ENCODE measurements around the gene LRRC8E. TPM values are rescaled to one million over a fixed set of nuclear protein-coding genes. Genes with fewer than 3 reads are reported as not detected.
"Not testable (repeated sequence)": the region's sequence is repeated elsewhere in the genome, so short reads cannot be mapped to it uniquely, and the experiment has no call there.

Gene LRRC8E
- total RNA-seq, 2 donors from 2014 or later, result not detected

DNA sequence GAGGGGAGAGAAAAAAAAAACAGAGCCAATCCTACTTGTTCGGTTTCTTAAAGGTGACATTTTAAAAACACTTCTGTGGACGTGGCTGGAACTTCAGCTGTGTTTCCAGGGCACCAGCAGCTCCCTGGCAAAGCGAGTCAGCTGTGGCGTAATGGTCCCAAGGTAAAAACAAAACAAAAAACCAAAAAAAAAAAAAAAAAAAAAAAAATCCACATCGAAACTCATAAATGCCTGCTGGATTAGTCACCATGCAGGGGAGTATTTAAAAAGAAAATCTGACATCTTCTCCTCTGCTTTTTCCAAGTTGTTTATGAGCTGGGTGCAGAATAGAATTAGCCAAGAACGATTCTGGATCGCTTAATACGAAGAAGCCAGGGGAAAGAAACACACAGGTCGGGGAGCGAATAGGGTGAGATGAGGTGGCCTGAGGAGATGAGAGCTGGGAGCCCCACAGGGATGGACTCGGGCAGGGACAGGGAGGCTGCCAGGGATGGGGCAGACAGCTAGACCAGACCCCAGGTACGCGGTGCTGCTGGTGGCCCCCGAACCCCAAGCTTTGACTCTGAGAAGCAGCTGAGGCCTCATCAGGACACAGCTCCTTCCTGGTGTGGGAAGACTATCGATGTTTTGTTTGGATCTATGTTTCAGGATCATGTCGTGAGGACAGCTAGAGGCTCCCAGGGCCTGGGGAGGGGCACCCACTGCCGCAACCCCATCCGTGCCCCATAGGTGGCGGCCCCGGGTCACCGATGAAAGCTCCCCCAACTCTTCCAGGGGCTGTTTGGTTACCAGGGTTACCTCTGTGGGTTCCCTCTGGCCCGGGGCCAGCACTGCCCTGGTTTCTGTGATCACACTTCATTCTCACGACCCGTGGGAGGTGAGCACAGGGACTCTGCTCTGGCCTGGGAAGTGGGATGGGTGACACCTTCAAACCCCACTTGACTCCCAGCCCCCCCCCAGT lies 40.7 kb downstream of the LRRC8E start:
- Mint-ChIP-seq H3K36me3 (ENCODE audit: insufficient read depth in 2 of 2) (peaks cover 0 to 1% of the 10 kb centered on the region in 2 donors), H3K9me3 (no peaks in the 10 kb centered on the region), H3K4me1 (ENCODE audit: low read depth) (peaks cover 16% of the 10 kb centered on the region), H3K27me3 (ENCODE audit: low read depth) (no peaks in the 10 kb centered on the region), H3K4me3 (no peak overlapping the region), H3K27ac (no peak overlapping the region)
- ATAC-seq (replicated peaks in 1 of 2) (peak; percentile 47 to 57), DNase-seq (peak; percentile 81 to 84)

DNA sequence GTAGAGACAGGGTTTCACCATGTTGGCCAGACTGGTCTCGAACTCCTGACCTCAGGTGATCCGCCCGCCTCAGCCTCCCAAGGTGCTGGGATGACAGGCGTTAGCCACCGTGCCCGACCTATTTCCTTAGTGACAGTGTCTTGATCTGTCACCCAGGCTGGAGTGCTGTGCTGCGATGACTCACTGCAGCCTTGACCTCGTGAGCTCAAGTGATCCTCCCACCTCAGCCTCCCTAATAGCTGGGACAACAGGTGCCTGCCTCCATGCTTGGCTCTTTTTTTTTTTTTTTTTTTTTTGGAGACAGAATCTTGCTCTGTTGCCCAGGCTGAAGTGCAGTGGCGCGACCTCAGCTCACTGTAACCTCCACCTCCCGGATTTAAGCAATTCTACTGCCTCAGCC lies 41.7 kb downstream of the LRRC8E start:
- H3K27me3 Mint-ChIP-seq (ENCODE audit: low read depth); ATAC-seq (replicated peaks in 1 of 2); H3K27ac Mint-ChIP-seq; H3K36me3 Mint-ChIP-seq (ENCODE audit: insufficient read depth in 2 of 2); H3K4me3 Mint-ChIP-seq; H3K9me3 Mint-ChIP-seq; DNase-seq: not testable (repeated sequence)
- peaks cover 16% of the 10 kb centered on the region for H3K4me1 Mint-ChIP-seq (ENCODE audit: low read depth)

DNA sequence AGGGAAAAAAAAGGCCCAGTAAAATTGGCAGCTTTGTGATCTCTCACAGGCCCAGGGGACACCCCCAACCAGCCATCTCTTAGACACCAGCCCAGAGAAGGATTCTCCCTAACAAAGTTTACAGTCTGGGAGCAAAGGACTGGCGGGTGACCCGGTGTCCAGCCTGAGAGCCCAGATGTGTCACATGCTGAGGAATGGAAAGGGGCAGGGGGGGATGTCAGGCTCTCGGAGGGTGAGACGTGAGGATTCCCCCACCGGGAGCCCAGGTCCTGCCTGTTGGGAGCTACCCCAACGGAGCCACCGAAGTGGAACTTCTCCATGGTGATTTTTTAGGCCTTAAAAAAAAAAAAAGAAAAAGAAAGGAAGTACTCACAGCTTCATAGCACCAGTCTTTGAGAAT lies 42.5 kb downstream of the LRRC8E start:
- no peaks in the 10 kb centered on the region for H3K27me3 Mint-ChIP-seq (ENCODE audit: low read depth)
- peaks cover 16% of the 10 kb centered on the region for H3K4me1 Mint-ChIP-seq (ENCODE audit: low read depth)
- H3K4me3 Mint-ChIP-seq, result no peak overlapping the region
- no peak overlapping the region for H3K27ac Mint-ChIP-seq
- H3K9me3 Mint-ChIP-seq, result no peaks in the 10 kb centered on the region
- no peak for DNase-seq
- ATAC-seq (replicated peaks in 1 of 2), result no peak
- H3K36me3 Mint-ChIP-seq (ENCODE audit: insufficient read depth in 2 of 2), result peaks cover 0 to 3% of the 10 kb centered on the region in 2 donors

DNA sequence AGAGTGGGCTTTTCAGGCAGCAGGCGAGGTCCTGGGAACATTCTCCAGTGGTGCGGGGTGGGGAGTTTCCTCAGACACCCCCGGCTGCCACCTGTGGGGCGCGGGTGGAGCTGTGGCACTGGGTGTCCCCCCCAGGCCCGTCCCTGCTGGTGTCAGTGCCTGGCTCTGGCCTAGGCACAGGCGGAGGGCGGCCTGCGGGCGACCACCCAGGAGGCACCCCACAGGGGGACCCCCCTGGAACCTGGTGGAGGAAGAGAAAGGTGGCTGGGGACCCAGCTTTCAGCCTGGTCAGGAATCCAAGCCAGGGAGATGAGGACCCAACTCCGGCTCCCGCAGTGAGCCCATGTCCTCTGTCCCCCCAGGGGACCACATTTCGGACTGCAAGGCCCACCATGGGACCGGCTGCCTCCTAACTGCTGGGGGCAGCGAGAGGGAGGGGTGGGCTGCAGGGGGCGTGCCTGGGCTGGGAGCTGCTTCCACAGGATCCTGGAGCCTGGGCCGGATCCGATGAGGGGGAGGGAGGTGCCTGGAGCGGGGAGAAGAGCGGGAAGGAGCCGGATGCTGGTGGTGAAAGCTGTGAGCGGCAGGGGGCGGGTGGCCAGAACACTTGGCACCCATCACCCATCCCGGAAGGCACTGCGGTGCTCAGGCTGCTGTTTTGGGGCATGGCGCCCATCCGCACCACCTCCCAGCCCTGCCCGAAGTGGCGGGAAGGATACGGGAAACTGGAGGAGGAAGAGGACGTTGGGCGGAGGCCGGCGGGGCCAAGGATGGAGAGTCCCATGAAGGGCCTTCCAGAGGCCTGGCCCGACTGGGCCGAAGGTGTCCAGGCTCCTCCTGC lies 43.1 kb downstream of the LRRC8E start:
- H3K4me1 Mint-ChIP-seq (ENCODE audit: low read depth), result peaks cover 13% of the 10 kb centered on the region
- no peaks in the 10 kb centered on the region for H3K9me3 Mint-ChIP-seq
- ATAC-seq (replicated peaks in 1 of 2) (no peak), DNase-seq (no peak)
- peaks cover 0 to 8% of the 10 kb centered on the region in 2 donors for H3K36me3 Mint-ChIP-seq (ENCODE audit: insufficient read depth in 2 of 2)
- H3K27ac Mint-ChIP-seq, result no peak overlapping the region
- H3K4me3 Mint-ChIP-seq, result no peak overlapping the region
- H3K27me3 Mint-ChIP-seq (ENCODE audit: low read depth), result no peaks in the 10 kb centered on the region

DNA sequence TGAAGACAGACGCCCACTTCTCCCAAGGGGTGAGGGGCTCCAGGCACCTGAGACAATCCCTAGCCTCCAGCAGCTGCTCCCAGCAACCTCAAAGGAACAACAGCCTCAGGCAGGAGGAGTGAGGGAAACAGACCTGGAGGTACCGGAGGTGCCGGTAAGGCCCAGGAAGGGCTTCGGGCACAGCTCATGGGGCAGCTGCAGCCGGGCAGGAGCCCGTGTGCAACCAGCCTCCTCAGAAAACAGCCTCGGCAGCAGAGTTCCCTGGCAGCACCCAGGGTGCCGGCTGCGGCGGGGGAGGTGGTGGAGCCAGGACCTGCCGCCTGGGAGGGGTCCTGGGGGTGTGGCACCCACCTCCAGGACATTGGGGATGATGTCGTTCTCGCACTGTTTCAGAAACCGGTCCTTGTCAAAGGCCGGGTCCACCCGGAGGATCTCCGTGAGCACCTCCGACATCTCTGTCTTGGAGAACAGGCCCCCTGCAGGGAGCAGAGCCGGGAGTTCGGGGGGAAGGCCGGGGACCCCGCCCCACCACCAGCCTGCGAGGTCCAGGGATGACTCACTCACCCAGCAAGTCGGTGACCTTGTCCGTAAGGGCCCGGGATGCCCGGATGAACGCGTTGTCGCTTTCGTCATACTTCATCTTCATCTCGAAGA lies 44.1 kb downstream of the LRRC8E start:
- peaks cover 0 to 8% of the 10 kb centered on the region in 2 donors for H3K36me3 Mint-ChIP-seq (ENCODE audit: insufficient read depth in 2 of 2)
- H3K27ac Mint-ChIP-seq, result no peak overlapping the region
- H3K4me3 Mint-ChIP-seq, result no peak overlapping the region
- no peaks in the 10 kb centered on the region for H3K27me3 Mint-ChIP-seq (ENCODE audit: low read depth)
- no peaks in the 10 kb centered on the region for H3K9me3 Mint-ChIP-seq
- no peak for ATAC-seq (replicated peaks in 1 of 2)
- no peak for DNase-seq
- H3K4me1 Mint-ChIP-seq (ENCODE audit: low read depth), result peaks cover 10% of the 10 kb centered on the region

DNA sequence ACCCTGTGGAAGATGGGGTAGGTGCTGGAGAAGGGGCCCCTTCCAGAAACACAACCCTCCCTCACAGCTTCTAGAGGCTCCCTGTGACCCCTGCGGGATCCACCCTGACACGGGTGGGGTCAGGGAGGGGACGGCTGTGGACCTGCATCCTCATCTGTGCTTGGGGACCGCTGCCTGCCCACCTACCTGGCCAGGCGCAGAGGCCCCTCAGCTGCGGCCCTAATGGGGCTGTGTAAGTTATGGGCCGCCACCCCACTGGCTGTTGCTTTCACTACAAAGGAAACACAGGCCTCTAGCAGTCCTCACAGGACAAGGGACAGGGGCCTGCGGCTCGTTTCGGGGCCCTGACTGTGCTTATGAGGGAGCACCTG lies 44.6 kb downstream of the LRRC8E start:
- Mint-ChIP-seq H3K27ac (no peak overlapping the region), H3K36me3 (ENCODE audit: insufficient read depth in 2 of 2) (peaks cover 0 to 11% of the 10 kb centered on the region in 2 donors), H3K9me3 (no peaks in the 10 kb centered on the region), H3K4me3 (no peak overlapping the region), H3K27me3 (ENCODE audit: low read depth) (no peaks in the 10 kb centered on the region), H3K4me1 (ENCODE audit: low read depth) (peaks cover 10% of the 10 kb centered on the region)
- no peak for ATAC-seq (replicated peaks in 1 of 2)
- DNase-seq, result no peak

DNA sequence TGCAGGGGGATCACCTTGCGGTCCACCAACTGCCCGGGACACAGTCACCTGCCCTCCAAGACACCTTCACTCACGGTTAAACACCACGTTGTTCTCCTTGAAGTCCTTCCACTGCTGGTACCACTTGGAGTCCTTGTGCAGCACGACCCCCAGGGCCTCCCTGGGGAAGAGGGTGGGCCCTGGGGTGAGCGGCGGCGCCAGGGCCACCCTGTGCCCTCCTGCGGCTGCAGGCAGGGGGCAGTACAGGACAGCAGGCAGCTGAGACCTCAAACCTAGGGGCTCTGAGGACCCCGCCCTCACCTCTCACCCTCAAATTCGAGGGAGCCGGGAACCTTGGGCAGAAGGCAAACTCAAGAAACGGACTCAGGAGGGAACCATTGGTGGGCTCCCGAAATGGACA lies 45.1 kb downstream of the LRRC8E start:
- no peak for DNase-seq
- ATAC-seq (replicated peaks in 1 of 2), result no peak
- Mint-ChIP-seq H3K9me3 (no peaks in the 10 kb centered on the region), H3K36me3 (ENCODE audit: insufficient read depth in 2 of 2) (peaks cover 0 to 14% of the 10 kb centered on the region in 2 donors), H3K27me3 (ENCODE audit: low read depth) (no peaks in the 10 kb centered on the region), H3K4me3 (no peak overlapping the region), H3K27ac (no peak overlapping the region), H3K4me1 (ENCODE audit: low read depth) (peaks cover 10% of the 10 kb centered on the region)

DNA sequence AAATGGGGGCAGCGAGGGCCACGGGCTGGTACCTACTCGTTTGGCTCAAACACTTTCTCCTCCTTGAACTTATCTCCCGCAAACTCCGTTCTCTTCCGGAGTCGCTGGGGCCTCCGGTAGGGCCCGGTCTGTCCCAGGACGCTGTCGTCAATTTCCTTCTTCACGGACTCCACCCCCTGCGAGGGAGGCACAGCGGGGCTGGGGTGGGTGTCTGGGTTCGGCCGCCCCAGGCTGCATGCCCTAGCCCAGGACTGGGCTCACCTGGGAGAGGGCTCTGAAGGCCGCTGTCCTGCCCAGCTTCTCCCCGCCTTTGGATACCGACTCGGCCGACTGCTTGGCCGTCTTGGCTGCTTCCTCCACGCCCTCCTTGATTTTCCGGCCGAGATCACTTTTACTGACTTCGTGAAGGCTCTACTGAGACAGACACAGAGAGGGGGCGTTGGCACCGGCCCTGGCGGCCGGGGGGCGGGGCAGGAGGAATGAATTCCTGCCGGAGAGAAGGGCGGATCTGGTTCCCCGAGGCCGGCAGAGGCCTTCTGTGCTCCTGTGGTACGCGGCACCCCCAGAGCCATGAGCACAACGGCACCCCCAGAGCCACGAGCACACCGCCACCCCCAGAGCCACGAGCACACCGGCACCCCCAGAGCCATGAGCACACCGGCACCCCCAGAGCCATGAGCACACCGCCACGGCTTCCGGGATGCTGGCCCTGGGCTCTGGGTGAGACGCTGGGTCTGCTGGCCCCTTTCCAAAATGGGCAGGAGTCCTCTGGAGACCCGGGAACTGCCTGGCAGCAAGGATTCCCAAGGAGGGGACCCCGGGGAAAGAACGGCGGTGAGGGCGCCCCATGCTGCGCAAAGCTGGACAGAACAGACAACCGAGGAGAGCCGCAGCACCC lies 45.8 kb downstream of the LRRC8E start:
- Mint-ChIP-seq H3K27me3 (ENCODE audit: low read depth) (no peaks in the 10 kb centered on the region), H3K4me1 (ENCODE audit: low read depth) (peaks cover 10% of the 10 kb centered on the region), H3K36me3 (ENCODE audit: insufficient read depth in 2 of 2) (peaks cover 0 to 18% of the 10 kb centered on the region in 2 donors), H3K9me3 (no peaks in the 10 kb centered on the region), H3K27ac (no peak overlapping the region), H3K4me3 (no peak overlapping the region)
- DNase-seq, result no peak
- no peak for ATAC-seq (replicated peaks in 1 of 2)

DNA sequence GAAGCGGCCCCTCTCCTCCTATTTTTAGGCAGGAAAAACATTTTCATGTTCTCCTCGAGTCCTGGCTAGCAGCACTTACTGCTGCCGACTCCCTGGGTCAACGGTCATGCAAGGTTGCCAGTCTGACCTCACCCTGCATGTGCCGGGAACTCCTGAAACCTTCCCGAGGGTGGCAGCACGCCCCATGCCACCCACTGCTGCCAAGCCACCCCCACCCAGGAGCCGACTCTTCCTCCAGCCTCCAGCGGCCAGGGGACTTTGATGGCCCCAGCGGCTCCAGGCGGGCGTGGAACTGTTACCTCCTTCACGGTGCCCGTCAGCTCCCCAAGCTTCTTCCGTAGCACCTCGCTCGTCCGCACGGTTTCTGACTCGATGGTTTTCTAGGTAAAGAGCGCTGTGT lies 46.5 kb downstream of the LRRC8E start:
- no peak for ATAC-seq (replicated peaks in 1 of 2)
- H3K4me3 Mint-ChIP-seq, result no peak overlapping the region
- DNase-seq, result no peak
- H3K9me3 Mint-ChIP-seq, result no peaks in the 10 kb centered on the region
- peaks cover 0 to 18% of the 10 kb centered on the region in 2 donors for H3K36me3 Mint-ChIP-seq (ENCODE audit: insufficient read depth in 2 of 2)
- H3K27me3 Mint-ChIP-seq (ENCODE audit: low read depth), result no peaks in the 10 kb centered on the region
- H3K27ac Mint-ChIP-seq, result no peak overlapping the region
- H3K4me1 Mint-ChIP-seq (ENCODE audit: low read depth), result peaks cover 6% of the 10 kb centered on the region

DNA sequence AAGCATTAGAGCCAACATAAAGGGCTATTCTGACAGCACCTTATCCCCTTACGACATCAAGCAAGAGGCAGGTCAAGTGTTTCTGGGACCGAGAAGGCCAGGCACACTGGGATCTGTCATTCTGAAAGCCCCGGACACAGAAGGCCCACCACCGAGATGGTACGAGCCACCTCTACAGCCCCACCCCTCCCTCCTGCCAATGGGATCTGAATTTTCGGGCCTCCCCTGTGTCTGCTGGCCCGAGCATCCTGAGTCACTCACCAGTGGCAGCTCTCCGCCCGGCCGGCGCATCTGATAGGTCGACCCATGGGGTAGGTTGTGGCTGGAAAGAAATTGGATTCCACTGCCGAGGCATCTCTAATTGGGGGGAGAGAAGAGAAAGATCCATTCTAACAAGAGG lies 52.5 kb downstream of the LRRC8E start:
- H3K27me3 Mint-ChIP-seq (ENCODE audit: low read depth), result no peaks in the 10 kb centered on the region
- H3K27ac Mint-ChIP-seq, result no peak overlapping the region
- peaks cover 1 to 22% of the 10 kb centered on the region in 2 donors for H3K36me3 Mint-ChIP-seq (ENCODE audit: insufficient read depth in 2 of 2)
- DNase-seq, result no peak
- no peaks in the 10 kb centered on the region for H3K9me3 Mint-ChIP-seq
- ATAC-seq (replicated peaks in 1 of 2), result no peak
- peak overlapping the region; percentile 10 to 58 for H3K4me3 Mint-ChIP-seq
- H3K4me1 Mint-ChIP-seq (ENCODE audit: low read depth), result peaks cover 40% of the 10 kb centered on the region

DNA sequence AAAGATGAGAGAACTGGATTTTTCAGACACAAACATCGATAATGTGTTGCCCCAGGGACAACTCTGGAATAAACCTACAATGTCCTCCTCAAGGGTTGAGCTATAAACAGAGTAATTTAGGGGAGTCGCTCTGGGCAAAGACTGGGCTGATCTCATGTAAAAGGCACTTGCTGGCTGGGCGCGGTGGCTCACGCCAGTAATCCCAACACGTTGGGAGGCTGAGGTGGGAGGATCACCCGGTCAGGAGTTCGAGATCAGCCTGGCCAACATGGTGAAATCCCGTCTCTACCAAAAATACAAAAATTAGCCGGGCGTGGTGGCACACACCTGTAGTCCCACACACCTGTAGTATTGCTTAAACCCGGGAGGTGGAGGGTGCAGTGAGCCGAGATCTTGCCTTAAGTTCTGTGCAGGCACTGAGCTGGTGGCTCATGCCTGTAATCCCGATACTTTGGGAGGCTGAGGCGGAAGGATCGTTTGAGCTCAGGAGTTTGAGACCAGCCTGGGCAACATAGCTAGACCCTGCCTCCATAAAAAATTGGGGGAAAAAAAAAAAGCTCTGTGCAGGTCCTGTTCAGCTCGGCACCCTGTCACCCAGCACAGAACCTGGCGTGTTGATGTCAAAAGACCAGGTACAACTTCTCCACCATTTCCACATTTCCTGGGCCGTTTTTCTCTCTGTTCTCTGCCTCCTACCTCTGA lies 53.7 kb downstream of the LRRC8E start:
- no peak for ATAC-seq (replicated peaks in 1 of 2)
- peak overlapping the region; percentile 93 to 99 for H3K4me3 Mint-ChIP-seq
- peaks cover 40% of the 10 kb centered on the region for H3K4me1 Mint-ChIP-seq (ENCODE audit: low read depth)
- no peak overlapping the region for H3K27ac Mint-ChIP-seq
- no peaks in the 10 kb centered on the region for H3K27me3 Mint-ChIP-seq (ENCODE audit: low read depth)
- H3K9me3 Mint-ChIP-seq, result no peaks in the 10 kb centered on the region
- DNase-seq, result no peak
- peaks cover 1 to 19% of the 10 kb centered on the region in 2 donors for H3K36me3 Mint-ChIP-seq (ENCODE audit: insufficient read depth in 2 of 2)

Data from activated T-cell treated with anti-CD3 and anti-CD28 coated beads, Interleukin-2, amount 50 U/mL, for 72 hours (primary cell).